ENCODE results near the gene APRT. TPM values are rescaled to one million over a fixed set of nuclear protein-coding genes. Genes with fewer than 3 reads are reported as not detected.

APRT gene
- total and polyA plus RNA-seq, 9 of the 15 experiments (the other 6 are each of a cell fraction or from before 2014, with no cell fraction given): 41.7 to 409 (median 146) TPM

GRCh38 chr16:88779406-88780141 lies 32.2 kb downstream of the APRT start:
- peaks cover 69% of the 10 kb centered on the region for H3K36me3 ChIP-seq (ENCODE audit: control insufficient read depth, insufficient read depth, low read length)
- intact Hi-C loops (cut with micrococcal nuclease) (loop anchor here (1.0 kb wide), 1 partner anchor 8 kb away; no protein-coding TSS in a partner anchor), in situ Hi-C loops (cut with MboI) (no loop called here)
- H3K4me2 ChIP-seq (ENCODE audit: insufficient read depth, low read length): peak overlapping the region; percentile 78
- ATAC-seq (no peak), DNase-seq (ENCODE audit: extremely low read depth in 1 of 4, low spot score in 3 of 4) (peak in 3 of 4 experiments; percentile 25 to 56 (median 50)), FAIRE-seq (no peak)
- no peaks in the 10 kb centered on the region for H3K27me3 ChIP-seq (ENCODE audit: control insufficient read depth in 2 of 2, insufficient read depth in 2 of 2, low read length in 2 of 2)
- H3K9me1 ChIP-seq (ENCODE audit: control insufficient read depth, insufficient read depth, low read length): peaks cover 5% of the 10 kb centered on the region
- BruUV-seq (replicated peaks): no TSS peak
- H3K9ac ChIP-seq (ENCODE audit: insufficient read depth in 1 of 2, low read depth in 2 of 2, low read length in 2 of 2): peak overlapping the region; percentile 90 to 99
- H3K9me3 ChIP-seq (replicated peaks; ENCODE audit: control insufficient read depth, insufficient read depth, low read depth, low read length): no peaks in the 10 kb centered on the region
- POLR2A ChIA-PET: interaction anchor here (0.6 to 7.0 kb wide), 14 partner anchors 8 to 392 kb away, joined by 3 to 124 read pairs (median 4); partner anchors contain the start of genes APRT and CDH15
- CTCF ChIA-PET (ENCODE audit: low intra/inter-chr PET ratio): interaction anchor here (0.6 kb wide), 1 partner anchor 206 kb away, joined by 7 read pairs; no protein-coding TSS in a partner anchor
- 43% methylated on average over 25 of the region's 34 CpGs for WGBS (ENCODE audit: insufficient coverage, low coverage, missing lambda C conversion rate)
- H2AFZ ChIP-seq (ENCODE audit: low read depth, low read length): no peak overlapping the region
- H3K4me1 ChIP-seq (replicated peaks in 1 of 2; ENCODE audit: control insufficient read depth in 2 of 2, insufficient read depth in 2 of 2, low read length in 2 of 2): peaks cover 50 to 98% of the 10 kb centered on the region in 2 experiments
- peak overlapping the region; percentile 70; the same call in 1 of the 2 replicates for H3K4me3 ChIP-seq
- H4K20me1 ChIP-seq (replicated peaks; ENCODE audit: control insufficient read depth, insufficient read depth, low read length): peaks cover 29% of the 10 kb centered on the region; the same call in 1 of the 2 replicates
- H3K79me2 ChIP-seq (ENCODE audit: control insufficient read depth, insufficient read depth, low read length): peaks cover 100% of the 10 kb centered on the region
- H3K27ac ChIP-seq (ENCODE audit: extremely low read depth, low read depth, low read length): peak overlapping the region; percentile 93
- no peak for TF ChIP-seq CLOCK (CRISPR knock-in tag; IDR thresholded peaks at IDR 0.05; ENCODE audit: borderline replicate concordance)
- no peak for TF ChIP-seq PHTF2 (CRISPR knock-in tag; IDR thresholded peaks at IDR 0.05)
- no peak for TF ChIP-seq PHF21A (IDR thresholded peaks at IDR 0.05; ENCODE audit: borderline replicate concordance, low read depth)
- TF ChIP-seq CUX1 (CRISPR knock-in tag; IDR thresholded peaks at IDR 0.05): no peak
- no peak for TF ChIP-seq HMGXB4 (CRISPR knock-in tag; IDR thresholded peaks at IDR 0.05)
- no peak for TF ChIP-seq ZNF586 (CRISPR knock-in tag; conservative IDR thresholded peaks at IDR 0.05)
- TF ChIP-seq RBBP5 (IDR thresholded peaks at IDR 0.05; ENCODE audit: borderline replicate concordance, insufficient read depth, low read length, poor library complexity, severe bottlenecking): peak; percentile 36
- TF ChIP-seq POLR2H (tag; IDR thresholded peaks at IDR 0.05; ENCODE audit: low read depth): no peak
